Measurements from ENCODE around the gene CPSF3. TPM values are rescaled to one million over a fixed set of nuclear protein-coding genes. Genes with fewer than 3 reads are reported as not detected.

The CPSF3 gene
- total and polyA plus RNA-seq, 2 of the 4 experiments (the other 2 are of a cell fraction), result 29.2 to 64.5 TPM

GRCh38 chr2:9518163-9518562 is 94.7 kb downstream of the CPSF3 start:
- BruUV-seq (replicated peaks), result no TSS peak
- Histone ChIP-seq H3K14ac (replicated peaks; ENCODE audit: low read depth, low read length) (0 out of 2 replicates have a peak overlapping the region, but pooled peaks have one; percentile 21), H2BK15ac (ENCODE audit: low read depth, low read length) (no peak overlapping the region), H4K91ac (ENCODE audit: insufficient read depth, low read depth, low read length) (no peak overlapping the region), H2BK5ac (ENCODE audit: low read depth, low read length, poor library complexity, severe bottlenecking) (no peak overlapping the region), H4K8ac (ENCODE audit: low read depth in 2 of 2, low read length in 2 of 2) (no peak overlapping the region), H2BK120ac (ENCODE audit: low read depth, low read length) (no peak overlapping the region), H3K27me3 (ENCODE audit: control insufficient read depth, insufficient read depth, low read length) (no peaks in the 10 kb centered on the region), H2AFZ (replicated peaks; ENCODE audit: low read length, poor library complexity) (no peak overlapping the region), H4K5ac (ENCODE audit: low read depth, low read length) (no peak overlapping the region), H2AK5ac (ENCODE audit: low read depth, low read length) (no peak overlapping the region), H3K4me1 (ENCODE audit: control insufficient read depth, insufficient read depth, low read length) (peaks cover 2% of the 10 kb centered on the region; the same call in 1 of the 2 replicates), H3K36me3 (ENCODE audit: control insufficient read depth, insufficient read depth, low read length) (peaks cover 37% of the 10 kb centered on the region), H3K56ac (ENCODE audit: extremely low read depth, insufficient read depth, low read length) (no peak overlapping the region), H4K20me1 (ENCODE audit: insufficient read depth, low read length) (peaks cover 3% of the 10 kb centered on the region; the same call in 1 of the 2 replicates), H2BK20ac (ENCODE audit: low read depth, low read length) (no peak overlapping the region), H3K27ac (ENCODE audit: insufficient read depth, low read length) (no peak overlapping the region), H3K4me3 (ENCODE audit: insufficient read depth, low read depth, low read length) (no peak overlapping the region), H3K4me2 (ENCODE audit: low read depth, low read length) (no peak overlapping the region), H3K9me3 (ENCODE audit: control insufficient read depth, insufficient read depth, low read length) (no peaks in the 10 kb centered on the region), H3K23ac (ENCODE audit: low read depth, low read length) (no peak overlapping the region), H3K9me1 (ENCODE audit: insufficient read depth, low read length) (peaks cover 7% of the 10 kb centered on the region), H3K9ac (ENCODE audit: low read depth, low read length) (no peak overlapping the region), H2AK9ac (replicated peaks; ENCODE audit: low read depth, low read length, poor library complexity) (no peak overlapping the region), H3K18ac (ENCODE audit: low read depth, low read length) (no peak overlapping the region), H3K79me1 (ENCODE audit: low read depth in 1 of 2, low read length in 2 of 2) (peaks cover 17 to 19% of the 10 kb centered on the region in 2 experiments), H3K4ac (ENCODE audit: low read depth, low read length) (no peak overlapping the region)
- DNase-seq (peak; percentile 21), ATAC-seq (ENCODE audit: low read depth) (peak; percentile 53; the same call in 1 of the 2 replicates)
- ChIA-PET POLR2A (ENCODE audit: unreplicated experiment) (interaction anchor here (0.6 kb wide), 2 partner anchors 31 to 353 kb away, joined by 4 to 6 read pairs; no protein-coding TSS in a partner anchor), CTCF (no interaction called here)
- in situ Hi-C loops (cut with MboI; ENCODE audit: low sequenced_read_pairs), result no loop called here
- TF ChIP-seq USF2 (IDR thresholded peaks at IDR 0.05; ENCODE audit: low read depth, low read length) (no peak), CHD1 (IDR thresholded peaks at IDR 0.05; ENCODE audit: low read depth, low read length) (no peak), FOS (IDR thresholded peaks at IDR 0.05; ENCODE audit: low read depth, low read length) (no peak), ELK1 (IDR thresholded peaks at IDR 0.05; ENCODE audit: borderline replicate concordance, low read depth, low read length) (no peak), RFX5 (IDR thresholded peaks at IDR 0.05; ENCODE audit: low read depth, low read length) (no peak), CEBPB (IDR thresholded peaks at IDR 0.05; ENCODE audit: low read depth, low read length) (no peak), SMC3 (IDR thresholded peaks at IDR 0.05; ENCODE audit: low read depth, low read length) (no peak), RAD21 (IDR thresholded peaks at IDR 0.05; ENCODE audit: low read length) (no peak), POLR2A (IDR thresholded peaks at IDR 0.05; ENCODE audit: low read depth, low read length) (no peak), MAFK (IDR thresholded peaks at IDR 0.05; ENCODE audit: low read depth, low read length) (no peak)
- WGBS, 2 experiments (ENCODE audit: extremely low coverage in 2 of 2, insufficient read length in 1 of 2), result 96% methylated on average over 2 of the region's 3 CpGs; no CpG with 5 or more reads in 1 of the 2 experiments
- intact Hi-C loops (cut with micrococcal nuclease), result no loop called here
- dilution Hi-C loops (cut with HindIII; ENCODE audit: low sequenced_read_pairs, unreplicated experiment), result no loop called here

All from IMR-90 (cell line).